Measurements from ENCODE around the gene BET1L.

Gene BET1L

GRCh38 chr11:255176-255575 is 48.0 kb upstream of the BET1L start:
- ATAC-seq: no peak
- TF ChIP-seq ZNF70 (CRISPR knock-in tag; IDR thresholded peaks at IDR 0.05) (no peak), ESRRG (CRISPR knock-in tag; IDR thresholded peaks at IDR 0.05) (no peak), SNAI2 (CRISPR knock-in tag; IDR thresholded peaks at IDR 0.05) (no peak), CSRNP3 (CRISPR knock-in tag; IDR thresholded peaks at IDR 0.05) (no peak), BACH2 (CRISPR knock-in tag; IDR thresholded peaks at IDR 0.05; ENCODE audit: borderline replicate concordance) (no peak), ISL1 (CRISPR knock-in tag; IDR thresholded peaks at IDR 0.05) (no peak), ZFP30 (CRISPR knock-in tag; IDR thresholded peaks at IDR 0.05) (no peak), ZFP3 (CRISPR knock-in tag; IDR thresholded peaks at IDR 0.05) (no peak), ZNF565 (CRISPR knock-in tag; conservative IDR thresholded peaks at IDR 0.05; ENCODE audit: low read depth) (no peak), ZC3H10 (CRISPR knock-in tag; IDR thresholded peaks at IDR 0.05) (no peak), CSDC2 (CRISPR knock-in tag; IDR thresholded peaks at IDR 0.05) (no peak), RARB (CRISPR knock-in tag; IDR thresholded peaks at IDR 0.05) (no peak), PPARA (CRISPR knock-in tag; IDR thresholded peaks at IDR 0.05; ENCODE audit: borderline replicate concordance) (no peak), ZNF8 (CRISPR knock-in tag; IDR thresholded peaks at IDR 0.05) (no peak), TCF4 (CRISPR knock-in tag; IDR thresholded peaks at IDR 0.05; ENCODE audit: borderline replicate concordance) (no peak), ARNTL (CRISPR knock-in tag; IDR thresholded peaks at IDR 0.05; ENCODE audit: borderline replicate concordance, low read depth) (no peak), TOX (CRISPR knock-in tag; IDR thresholded peaks at IDR 0.05; ENCODE audit: borderline replicate concordance) (no peak)
- TF ChIP-seq, protein P1, sequence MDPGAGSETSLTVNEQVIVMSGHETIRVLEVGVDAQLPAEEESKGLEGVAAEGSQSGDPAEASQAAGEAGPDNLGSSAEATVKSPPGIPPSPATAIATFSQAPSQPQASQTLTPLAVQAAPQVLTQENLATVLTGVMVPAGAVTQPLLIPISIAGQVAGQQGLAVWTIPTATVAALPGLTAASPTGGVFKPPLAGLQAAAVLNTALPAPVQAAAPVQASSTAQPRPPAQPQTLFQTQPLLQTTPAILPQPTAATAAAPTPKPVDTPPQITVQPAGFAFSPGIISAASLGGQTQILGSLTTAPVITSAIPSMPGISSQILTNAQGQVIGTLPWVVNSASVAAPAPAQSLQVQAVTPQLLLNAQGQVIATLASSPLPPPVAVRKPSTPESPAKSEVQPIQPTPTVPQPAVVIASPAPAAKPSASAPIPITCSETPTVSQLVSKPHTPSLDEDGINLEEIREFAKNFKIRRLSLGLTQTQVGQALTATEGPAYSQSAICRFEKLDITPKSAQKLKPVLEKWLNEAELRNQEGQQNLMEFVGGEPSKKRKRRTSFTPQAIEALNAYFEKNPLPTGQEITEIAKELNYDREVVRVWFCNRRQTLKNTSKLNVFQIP (CRISPR knock-in tag; IDR thresholded peaks at IDR 0.05; ENCODE audit: borderline replicate concordance, low read depth): no peak
- TF ChIP-seq, protein P2, sequence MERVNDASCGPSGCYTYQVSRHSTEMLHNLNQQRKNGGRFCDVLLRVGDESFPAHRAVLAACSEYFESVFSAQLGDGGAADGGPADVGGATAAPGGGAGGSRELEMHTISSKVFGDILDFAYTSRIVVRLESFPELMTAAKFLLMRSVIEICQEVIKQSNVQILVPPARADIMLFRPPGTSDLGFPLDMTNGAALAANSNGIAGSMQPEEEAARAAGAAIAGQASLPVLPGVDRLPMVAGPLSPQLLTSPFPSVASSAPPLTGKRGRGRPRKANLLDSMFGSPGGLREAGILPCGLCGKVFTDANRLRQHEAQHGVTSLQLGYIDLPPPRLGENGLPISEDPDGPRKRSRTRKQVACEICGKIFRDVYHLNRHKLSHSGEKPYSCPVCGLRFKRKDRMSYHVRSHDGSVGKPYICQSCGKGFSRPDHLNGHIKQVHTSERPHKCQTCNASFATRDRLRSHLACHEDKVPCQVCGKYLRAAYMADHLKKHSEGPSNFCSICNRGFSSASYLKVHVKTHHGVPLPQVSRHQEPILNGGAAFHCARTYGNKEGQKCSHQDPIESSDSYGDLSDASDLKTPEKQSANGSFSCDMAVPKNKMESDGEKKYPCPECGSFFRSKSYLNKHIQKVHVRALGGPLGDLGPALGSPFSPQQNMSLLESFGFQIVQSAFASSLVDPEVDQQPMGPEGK (CRISPR knock-in tag; IDR thresholded peaks at IDR 0.05; ENCODE audit: borderline replicate concordance): no peak

GRCh38 chr11:253886-254270 is 46.7 kb upstream of the BET1L start:
- no peak for TF ChIP-seq ISL1 (CRISPR knock-in tag; IDR thresholded peaks at IDR 0.05)
- no peak; the same call in 2 of the 3 replicates for ATAC-seq

DNA sequence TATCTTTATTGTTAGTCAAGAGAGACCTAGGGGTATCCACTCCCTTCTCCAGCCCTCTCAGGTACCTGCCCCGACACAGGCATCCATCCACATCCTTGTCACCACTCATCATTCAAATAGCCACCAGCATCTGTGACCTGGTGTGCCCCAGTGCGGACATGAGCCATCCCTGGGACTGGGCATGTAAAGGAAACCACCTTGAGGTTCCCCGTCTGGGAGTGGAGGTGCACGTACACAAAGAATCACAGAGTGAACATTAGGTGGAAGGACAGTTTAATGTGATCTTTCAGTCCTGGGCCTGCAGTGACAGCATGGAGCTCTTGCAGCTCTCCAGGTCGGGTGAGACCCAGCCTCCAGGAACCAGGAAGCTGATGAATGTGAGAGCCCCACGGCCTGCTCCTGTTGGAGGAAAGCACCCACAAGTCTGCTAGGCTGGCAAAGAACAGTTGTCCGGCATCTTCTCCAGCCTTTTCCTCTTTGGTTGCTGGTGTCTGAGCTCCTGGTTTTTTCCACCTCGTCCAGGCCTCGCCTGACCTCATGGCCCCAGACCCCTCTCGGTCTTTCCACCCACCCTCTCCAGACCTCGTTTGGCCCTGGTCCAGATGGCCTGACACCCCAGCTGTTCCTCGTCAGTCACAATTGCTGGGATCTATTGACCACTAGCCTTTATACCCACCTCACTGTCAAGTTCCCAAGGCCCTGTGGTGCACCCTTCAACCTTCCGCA is 46.1 kb upstream of the BET1L start:
- ATAC-seq: no peak; the same call in 2 of the 3 replicates
- no peak for TF ChIP-seq ESRRG (CRISPR knock-in tag; IDR thresholded peaks at IDR 0.05)
- TF ChIP-seq ZNF8 (CRISPR knock-in tag; IDR thresholded peaks at IDR 0.05): no peak
- TF ChIP-seq CSDC2 (CRISPR knock-in tag; IDR thresholded peaks at IDR 0.05): no peak
- no peak for TF ChIP-seq ZC3H10 (CRISPR knock-in tag; IDR thresholded peaks at IDR 0.05)
- no peak for TF ChIP-seq ZNF565 (CRISPR knock-in tag; conservative IDR thresholded peaks at IDR 0.05; ENCODE audit: low read depth)
- no peak for TF ChIP-seq TOX (CRISPR knock-in tag; IDR thresholded peaks at IDR 0.05; ENCODE audit: borderline replicate concordance)
- no peak for TF ChIP-seq RARB (CRISPR knock-in tag; IDR thresholded peaks at IDR 0.05)
- TF ChIP-seq ISL1 (CRISPR knock-in tag; IDR thresholded peaks at IDR 0.05): no peak
- TF ChIP-seq, protein P1 (CRISPR knock-in tag; IDR thresholded peaks at IDR 0.05; ENCODE audit: borderline replicate concordance, low read depth): no peak
- no peak for TF ChIP-seq SNAI2 (CRISPR knock-in tag; IDR thresholded peaks at IDR 0.05)
- TF ChIP-seq ARNTL (CRISPR knock-in tag; IDR thresholded peaks at IDR 0.05; ENCODE audit: borderline replicate concordance, low read depth): no peak
- TF ChIP-seq ZFP30 (CRISPR knock-in tag; IDR thresholded peaks at IDR 0.05): no peak
- no peak for TF ChIP-seq OSR1 (CRISPR knock-in tag; IDR thresholded peaks at IDR 0.05)
- no peak for TF ChIP-seq ZFP3 (CRISPR knock-in tag; IDR thresholded peaks at IDR 0.05)
- TF ChIP-seq CSRNP3 (CRISPR knock-in tag; IDR thresholded peaks at IDR 0.05): no peak
- no peak for TF ChIP-seq TCF4 (CRISPR knock-in tag; IDR thresholded peaks at IDR 0.05; ENCODE audit: borderline replicate concordance)
- TF ChIP-seq, protein P3, sequence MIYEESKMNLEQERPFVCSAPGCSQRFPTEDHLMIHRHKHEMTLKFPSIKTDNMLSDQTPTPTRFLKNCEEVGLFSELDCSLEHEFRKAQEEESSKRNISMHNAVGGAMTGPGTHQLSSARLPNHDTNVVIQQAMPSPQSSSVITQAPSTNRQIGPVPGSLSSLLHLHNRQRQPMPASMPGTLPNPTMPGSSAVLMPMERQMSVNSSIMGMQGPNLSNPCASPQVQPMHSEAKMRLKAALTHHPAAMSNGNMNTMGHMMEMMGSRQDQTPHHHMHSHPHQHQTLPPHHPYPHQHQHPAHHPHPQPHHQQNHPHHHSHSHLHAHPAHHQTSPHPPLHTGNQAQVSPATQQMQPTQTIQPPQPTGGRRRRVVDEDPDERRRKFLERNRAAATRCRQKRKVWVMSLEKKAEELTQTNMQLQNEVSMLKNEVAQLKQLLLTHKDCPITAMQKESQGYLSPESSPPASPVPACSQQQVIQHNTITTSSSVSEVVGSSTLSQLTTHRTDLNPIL (CRISPR knock-in tag; IDR thresholded peaks at IDR 0.05; ENCODE audit: low read depth): no peak
- TF ChIP-seq BACH2 (CRISPR knock-in tag; IDR thresholded peaks at IDR 0.05; ENCODE audit: borderline replicate concordance): no peak

All from SK-N-SH treated with all-trans-retinoic acid at 6 μM for 48 hours (cell line).